Tibial nerve (tissue), 4 donors: ENCODE data around the gene PPP2R5D. TPM values are rescaled to one million over a fixed set of nuclear protein-coding genes. Genes with fewer than 3 reads are reported as not detected.
"Not testable (repeated sequence)": the region's sequence is repeated elsewhere in the genome, so short reads cannot be mapped to it uniquely, and the experiment has no call there.

Experiments used
- DNase-seq, 2 donors: peaks; one replicate each; pipeline ENCODE4 v3.0.0-alpha.2; 2019; ENCODE audit warnings: low spot score in 2 of 2
- H3K27ac ChIP-seq, 4 donors: fragments of 200-600 bp; sonication (generic) in 3 of 4; one replicate each; pipeline ENCODE4 v1.5.1; 2017 to 2019; ENCODE audit warnings: mild to moderate bottlenecking in 1 of 4
- H3K27me3 ChIP-seq, 2 donors: fragments of 200-600 bp; sonication (generic) in 1 of 2; one replicate each; pipeline versions ENCODE4 v1.5.1 to v1.6.0; 2017 to 2019
- H3K36me3 ChIP-seq, 3 donors: fragments of 200-600 bp; sonication (generic); one replicate each; pipeline ENCODE4 v1.5.1; 2018 to 2019
- H3K4me1 ChIP-seq, 4 donors: fragments of 200-600 bp; sonication (generic) in 3 of 4; one replicate each; pipeline ENCODE4 v1.5.1; 2017 to 2019
- H3K4me3 ChIP-seq, 4 donors: fragments of 200-600 bp; sonication (generic) in 3 of 4; one replicate each; pipeline ENCODE4 v1.5.1; 2017 to 2019; ENCODE audit warnings: mild to moderate bottlenecking in 1 of 4, moderate library complexity in 1 of 4
- H3K9me3 ChIP-seq, 4 donors: fragments of 200-600 bp; sonication (generic) in 3 of 4; one replicate each; pipeline ENCODE4 v1.5.1; 2017 to 2019
- CTCF ChIP-seq, 5 experiments: fragments of 200-600 bp in 3 of 5; fragments of 450-650 bp in 2 of 5; sonication (generic) in 3 of 5; IDR thresholded peaks; one replicate each; pipeline ENCODE4 v1.5.1; 2016 to 2019; ENCODE audit warnings: antibody characterized with exemption in 5 of 5, mild to moderate bottlenecking in 3 of 5, moderate library complexity in 2 of 5
- EP300 ChIP-seq, 2 donors: sonication (generic); formaldehyde crosslinking; IDR thresholded peaks; one replicate each; pipeline ENCODE4 v1.6.1; 2017; ENCODE audit warnings: antibody characterized with exemption in 2 of 2, mild to moderate bottlenecking in 1 of 2
- POLR2A ChIP-seq, 2 donors: fragments of 450-650 bp; IDR thresholded peaks; one replicate each; pipeline ENCODE4 v1.6.1; 2017; ENCODE audit warnings: antibody characterized with exemption in 2 of 2, mild to moderate bottlenecking in 2 of 2, moderate library complexity in 2 of 2
- WGBS, 2 donors: methylation state at CpG; one replicate each; pipeline ENCODE4 v1.1.5; 2018; 5-methylcytosine and 5-hydroxymethylcytosine counted together
- total RNA-seq, 4 donors: library from RNA; depleted of rRNA; stranded (reverse); fragments of >200 nt; gene quantifications; one replicate each; pipeline ENCODE4 v1.1.0, GENCODE V29; 2016

PPP2R5D gene
- total RNA-seq, 4 donors from 2014 or later, result 25.8 to 54.6 (median 48.3) TPM

- no peak overlapping the region for H3K4me3 ChIP-seq
- peaks cover 0 to 30% (median 4%) of the 10 kb centered on the region in 3 donors for H3K36me3 ChIP-seq
- TF ChIP-seq POLR2A (IDR thresholded peaks at IDR 0.05) (no peak), CTCF (IDR thresholded peaks at IDR 0.05) (no peak), EP300 (IDR thresholded peaks at IDR 0.05) (no peak)
- no peaks in the 10 kb centered on the region for H3K9me3 ChIP-seq
- no peak for DNase-seq
- no peaks in the 10 kb centered on the region for H3K27me3 ChIP-seq
- no peak overlapping the region for H3K27ac ChIP-seq
- H3K4me1 ChIP-seq, result no peaks in the 10 kb centered on the region
These were observed 36.4 kb upstream of the PPP2R5D start for GRCh38 chr6:42947950-42948349.

GRCh38 chr6:42952389-42952788, 32.0 kb upstream of the PPP2R5D start:
- Histone ChIP-seq H3K4me1 (no peaks in the 10 kb centered on the region), H3K4me3 (no peak overlapping the region), H3K36me3 (no peaks in the 10 kb centered on the region), H3K27me3 (no peaks in the 10 kb centered on the region), H3K27ac (no peak overlapping the region), H3K9me3 (no peaks in the 10 kb centered on the region)
- no peak for TF ChIP-seq CTCF (IDR thresholded peaks at IDR 0.05)
- TF ChIP-seq POLR2A (IDR thresholded peaks at IDR 0.05), result no peak
- no peak for TF ChIP-seq EP300 (IDR thresholded peaks at IDR 0.05)
- 86 to 89% methylated on average over 4 of the region's 4 CpGs for WGBS, 2 donors
- no peak for DNase-seq

GRCh38 chr6:42954405-42954804, 30.0 kb upstream of the PPP2R5D start:
- DNase-seq, H3K36me3 ChIP-seq, H3K9me3 ChIP-seq, H3K4me1 ChIP-seq, H3K27me3 ChIP-seq, H3K27ac ChIP-seq, H3K4me3 ChIP-seq: not testable (repeated sequence)
- 92 to 93% methylated on average over 4 of the region's 4 CpGs for WGBS, 2 donors

GRCh38 chr6:42958125-42958524, 26.2 kb upstream of the PPP2R5D start:
- DNase-seq, result no peak
- H3K9me3 ChIP-seq, result no peaks in the 10 kb centered on the region
- WGBS, 2 donors, result 83 to 92% methylated on average over 8 of the region's 8 CpGs
- no peak overlapping the region for H3K27ac ChIP-seq
- peaks cover 0 to 15% (median 0%) of the 10 kb centered on the region in 3 donors for H3K36me3 ChIP-seq
- peaks cover 0 to 8% of the 10 kb centered on the region in 2 donors for H3K27me3 ChIP-seq
- no peak overlapping the region for H3K4me3 ChIP-seq
- peaks cover 0 to 17% (median 12%) of the 10 kb centered on the region in 4 donors for H3K4me1 ChIP-seq
- TF ChIP-seq POLR2A (IDR thresholded peaks at IDR 0.05) (no peak), CTCF (IDR thresholded peaks at IDR 0.05) (no peak), EP300 (IDR thresholded peaks at IDR 0.05) (no peak)

- H3K9me3 ChIP-seq, result no peaks in the 10 kb centered on the region
- H3K27ac ChIP-seq, result no peak overlapping the region
- peaks cover 0 to 33% (median 0%) of the 10 kb centered on the region in 3 donors for H3K36me3 ChIP-seq
- 29 to 35% methylated on average over 13 of the region's 13 CpGs for WGBS, 2 donors
- DNase-seq, result no peak
- peak overlapping the region in 3 of 4 donors; percentile 36 to 53 (median 51) for H3K4me3 ChIP-seq
- H3K27me3 ChIP-seq, result peaks cover 0 to 8% of the 10 kb centered on the region in 2 donors
- H3K4me1 ChIP-seq, result peaks cover 0 to 17% (median 12%) of the 10 kb centered on the region in 4 donors
- TF ChIP-seq EP300 (IDR thresholded peaks at IDR 0.05), result no peak
These were observed 24.5 kb upstream of the PPP2R5D start for GRCh38 chr6:42959917-42960242.

GRCh38 chr6:42960243-42961019, 23.9 kb upstream of the PPP2R5D start, which contains the start of gene GNMT:
Gene GNMT, plus strand, starts transcription at chr6:42960754. Its CDS starts 14 bp downstream, at chr6:42960768.
- peaks cover 0 to 38% (median 0%) of the 10 kb centered on the region in 3 donors for H3K36me3 ChIP-seq
- peaks cover 0 to 17% (median 12%) of the 10 kb centered on the region in 4 donors for H3K4me1 ChIP-seq
- 4 to 6% methylated on average over 29 to 48 of the region's 62 CpGs for WGBS, 2 donors
- H3K27me3 ChIP-seq, result peaks cover 0 to 8% of the 10 kb centered on the region in 2 donors
- TF ChIP-seq POLR2A (IDR thresholded peaks at IDR 0.05) (no peak), EP300 (IDR thresholded peaks at IDR 0.05) (no peak), CTCF (IDR thresholded peaks at IDR 0.05) (no peak)
- H3K9me3 ChIP-seq, result no peaks in the 10 kb centered on the region
- peak within 1 kb of the TSS; percentile 23 to 53 (median 44) for H3K4me3 ChIP-seq
- no peak within 1 kb of the TSS for H3K27ac ChIP-seq
- DNase-seq, result no peak
